RPMI8226 (cell line): Measurements from ENCODE around the gene SUCNR1.
A peak's percentile ranks its signal among the peaks of the same experiment; 100 is the strongest.
"Not testable (repeated sequence)": the region's sequence is repeated elsewhere in the genome, so short reads cannot be mapped to it uniquely, and the experiment has no call there.

Experiments
- DNase-seq: peaks from one replicate; pipeline ENCODE4 v3.0.0-alpha.2; 2015

SUCNR1 gene

GRCh38 chr3:151903501-151903991 lies 30.1 kb downstream of the SUCNR1 start:
- no peak for DNase-seq

- DNase-seq, result no peak
Observed at GRCh38 chr3:151905647-151906046, 32.2 kb downstream of the SUCNR1 start.

GRCh38 chr3:151906751-151907150 lies 33.3 kb downstream of the SUCNR1 start:
- DNase-seq, result no peak

GRCh38 chr3:151908399-151908798 lies 35.0 kb downstream of the SUCNR1 start:
- DNase-seq, result no peak

GRCh38 chr3:151909681-151910405 lies 36.4 kb downstream of the SUCNR1 start:
- no peak for DNase-seq

- no peak for DNase-seq
Observed at GRCh38 chr3:151911462-151911861, 38.0 kb downstream of the SUCNR1 start.

GRCh38 chr3:151912028-151912427 lies 38.6 kb downstream of the SUCNR1 start:
- no peak for DNase-seq

GRCh38 chr3:151916781-151917180 lies 43.3 kb downstream of the SUCNR1 start:
- no peak for DNase-seq

- peak; percentile 49 for DNase-seq
Observed at GRCh38 chr3:151918253-151919029, 45.0 kb downstream of the SUCNR1 start.

GRCh38 chr3:151919030-151919328 lies 45.5 kb downstream of the SUCNR1 start:
- DNase-seq, result no peak

- DNase-seq, result no peak
Observed at GRCh38 chr3:151919446-151919845, 46.0 kb downstream of the SUCNR1 start.

GRCh38 chr3:151923901-151924300 lies 50.5 kb downstream of the SUCNR1 start:
- no peak for DNase-seq

- no peak for DNase-seq
Observed at GRCh38 chr3:151924753-151925152, 51.3 kb downstream of the SUCNR1 start.

- DNase-seq, result no peak
Observed at GRCh38 chr3:151925419-151925818, 52.0 kb downstream of the SUCNR1 start.

- DNase-seq, result no peak
Observed at GRCh38 chr3:151925876-151926275, 52.4 kb downstream of the SUCNR1 start.

- DNase-seq, result no peak
Observed at GRCh38 chr3:151926956-151927355, 53.5 kb downstream of the SUCNR1 start.

GRCh38 chr3:151927915-151928525 lies 54.6 kb downstream of the SUCNR1 start:
- not testable (repeated sequence) for DNase-seq

GRCh38 chr3:151931171-151931570 lies 57.7 kb downstream of the SUCNR1 start:
- DNase-seq, result no peak

- no peak for DNase-seq
Observed at GRCh38 chr3:151933234-151933853, 59.9 kb downstream of the SUCNR1 start.
